IPS DF 4.7 (cell line): Measurements from ENCODE around the gene OR5H14.
A peak's percentile ranks its signal among the peaks of the same experiment; 100 is the strongest.
"Not testable (repeated sequence)": the region's sequence is repeated elsewhere in the genome, so short reads cannot be mapped to it uniquely, and the experiment has no call there.

Experiments
- DNase-seq: peaks from one replicate; pipeline ENCODE4 v3.0.0-alpha.2; 2013; ENCODE audit warnings: low spot score; ENCODE audit errors: extremely low read depth

The OR5H14 gene

DNA sequence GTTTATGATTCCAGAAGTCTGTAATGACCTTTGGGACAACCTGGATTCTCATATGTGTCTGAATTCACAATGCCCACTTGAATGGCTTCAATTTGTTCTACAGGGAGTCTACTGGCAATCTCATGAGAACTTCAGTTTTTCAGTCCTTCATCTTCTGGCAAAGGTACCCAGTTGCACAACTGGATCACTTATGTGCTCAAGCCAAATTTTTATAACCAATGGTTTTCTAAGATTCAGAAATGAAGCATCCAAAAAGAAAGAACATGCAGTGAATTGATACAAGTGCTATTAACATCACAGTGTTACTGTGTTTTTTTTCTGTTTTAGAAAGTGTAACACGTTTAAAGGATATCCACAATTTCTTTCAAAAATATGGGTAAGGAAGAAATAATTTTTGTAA lies at the start of gene OR5H14:
Gene OR5H14, plus strand, starts transcription at position 301 of the 400 bp plus-strand sequence. CDS start 1,907 bp downstream, outside the sequence.
- DNase-seq: no peak

DNA sequence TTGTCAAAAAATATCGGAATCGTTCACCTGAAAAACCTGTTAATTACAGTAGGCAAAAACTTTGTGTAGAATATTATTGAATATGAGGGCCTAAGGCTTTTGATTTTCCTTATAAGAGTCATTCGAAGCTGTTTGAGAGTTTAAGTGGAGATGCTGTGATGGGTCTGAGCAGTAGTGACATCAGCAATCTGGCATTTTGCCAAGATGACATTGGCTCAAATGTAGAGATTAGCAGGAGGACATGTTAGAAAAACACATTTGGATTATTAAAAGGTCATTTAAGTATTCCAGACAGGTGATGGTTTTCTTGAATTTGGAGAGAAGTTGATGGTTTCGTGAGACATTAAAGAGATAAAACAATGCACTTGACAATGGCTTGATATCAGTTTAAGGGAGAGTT lies 47.4 kb upstream of the OR5H14 start:
- no peak for DNase-seq

DNA sequence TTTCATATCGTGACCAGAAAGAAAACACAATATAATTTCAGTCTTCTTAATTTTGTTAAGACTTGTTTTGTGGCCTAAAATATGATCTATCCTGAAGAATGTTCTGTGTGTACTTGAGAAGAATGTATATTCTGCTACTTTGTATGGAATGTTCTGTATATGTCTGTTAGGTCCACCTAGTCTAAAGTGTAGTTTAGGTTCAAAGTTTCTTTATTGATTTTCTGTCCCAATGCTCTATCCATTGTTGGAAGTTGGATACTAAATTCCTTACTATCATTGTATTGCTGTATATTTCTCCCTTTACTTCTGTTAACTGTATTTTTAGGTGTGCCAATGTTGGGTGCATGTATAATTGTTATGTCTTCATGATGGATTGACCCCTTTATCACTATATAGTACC lies 39.1 kb upstream of the OR5H14 start:
- DNase-seq: no peak

DNA sequence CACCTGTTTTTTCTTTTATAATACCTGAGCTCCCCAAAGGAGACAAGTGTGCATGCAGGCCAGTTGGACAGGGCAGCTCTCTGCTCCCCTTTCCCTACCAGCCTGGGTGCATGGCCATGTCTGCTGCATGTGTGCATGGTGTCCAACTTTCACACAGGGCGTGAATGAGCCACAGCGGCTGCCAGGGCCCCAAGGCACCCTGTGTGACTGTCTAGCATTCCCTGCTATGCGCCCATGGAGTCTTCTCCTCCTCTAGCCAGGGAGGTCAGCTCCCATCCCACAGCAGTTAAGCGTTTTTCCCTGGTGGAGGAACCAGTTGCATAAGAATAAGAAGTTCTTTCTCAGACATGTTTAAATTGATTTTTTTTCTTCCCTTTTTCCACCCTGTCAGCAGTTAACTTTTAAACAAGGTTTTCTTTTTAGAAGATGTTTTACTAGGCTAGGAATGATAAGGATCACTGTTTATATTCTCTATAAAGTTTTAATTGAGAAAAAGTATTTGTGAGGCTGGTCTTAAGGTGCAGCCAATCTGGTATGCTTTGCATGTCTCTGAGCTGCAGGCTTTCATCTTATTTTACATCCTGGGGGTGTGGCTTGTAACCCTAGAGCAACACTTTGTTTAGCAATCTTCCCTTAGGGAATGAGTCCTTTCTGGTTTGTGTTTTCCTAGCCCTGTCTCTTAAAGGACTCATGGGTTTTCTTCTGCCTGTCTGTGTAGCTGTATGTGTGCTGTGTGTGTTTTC lies 37.3 kb upstream of the OR5H14 start:
- no peak for DNase-seq

DNA sequence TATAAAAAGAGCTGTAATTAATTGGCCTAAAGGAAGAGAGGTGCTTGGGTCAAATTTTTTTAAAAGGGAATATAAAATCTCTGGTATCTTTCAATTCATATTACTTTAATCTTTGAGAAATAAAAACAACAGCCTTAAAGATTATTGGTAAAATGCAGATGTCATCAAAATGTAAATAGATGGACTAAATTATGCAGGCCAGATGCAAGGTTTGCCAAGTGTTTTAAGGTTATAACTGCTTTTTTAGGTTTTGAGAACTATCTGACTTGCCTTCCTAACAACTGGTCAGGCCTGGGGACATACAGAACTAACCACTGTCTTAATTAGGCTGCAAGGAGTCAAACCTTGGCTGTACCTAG lies 36.8 kb upstream of the OR5H14 start:
- DNase-seq: no peak

DNA sequence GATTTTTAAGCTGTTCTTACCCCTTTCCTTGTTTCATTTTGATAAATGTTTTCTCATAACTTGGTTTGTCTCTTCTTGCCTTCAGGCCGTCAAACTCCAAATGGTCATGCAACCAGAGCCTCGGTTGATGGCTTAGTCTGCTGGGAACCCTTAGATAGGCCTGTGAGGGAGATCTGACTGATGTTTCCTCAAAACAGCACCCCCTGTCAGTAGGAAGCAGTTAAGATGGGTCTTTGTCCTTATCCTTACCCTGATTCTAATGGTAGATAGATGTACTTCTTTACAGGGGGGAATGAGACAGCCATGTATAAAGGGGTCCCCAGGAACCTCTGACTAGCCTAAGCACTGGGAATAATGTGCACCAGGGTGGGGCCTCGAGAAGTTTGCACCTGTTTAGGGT lies 33.0 kb upstream of the OR5H14 start:
- peak; percentile 11 for DNase-seq

DNA sequence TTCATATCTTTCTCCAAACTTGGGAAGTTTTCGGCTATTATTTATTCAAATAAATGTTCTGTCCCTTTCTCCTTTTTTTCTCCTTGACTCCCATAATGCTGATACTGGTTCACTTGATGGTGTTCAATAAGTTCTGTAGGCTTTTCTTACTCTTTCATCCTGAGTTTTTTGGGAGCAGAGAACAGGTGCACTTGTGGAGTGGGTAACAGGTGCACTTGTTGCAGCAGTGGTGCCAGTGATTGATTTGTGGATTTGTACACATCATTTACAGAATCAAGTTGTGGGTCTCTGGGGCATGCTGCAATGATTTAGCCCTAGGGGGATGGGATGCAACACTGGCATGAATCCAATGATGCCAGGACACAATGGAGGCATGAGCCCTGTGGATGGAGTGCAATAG lies 31.6 kb upstream of the OR5H14 start:
- no peak for DNase-seq

DNA sequence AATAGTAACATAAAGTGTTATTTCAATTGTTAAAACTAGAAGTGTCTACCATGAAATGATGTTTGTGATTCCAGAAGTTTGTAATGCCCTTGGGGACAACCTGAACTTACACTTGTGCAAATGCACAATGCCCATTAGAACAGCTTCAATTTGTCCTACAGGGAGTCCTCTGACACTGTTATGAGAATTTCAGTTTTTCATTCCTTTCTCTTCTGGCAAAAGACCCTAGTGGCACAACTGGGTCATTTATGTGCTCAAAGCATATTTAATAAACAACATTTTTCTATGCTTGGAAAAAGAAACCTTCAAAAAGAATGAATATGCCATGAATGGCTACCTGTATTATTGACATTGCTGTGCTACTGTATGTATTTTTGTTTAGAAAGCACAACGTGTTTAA lies 16.9 kb upstream of the OR5H14 start, which contains the start of gene OR5H1:
Gene OR5H1, plus strand, starts transcription at position 301 of the 400 bp plus-strand sequence. CDS start 1,977 bp downstream, outside the sequence.
- no peak for DNase-seq

DNA sequence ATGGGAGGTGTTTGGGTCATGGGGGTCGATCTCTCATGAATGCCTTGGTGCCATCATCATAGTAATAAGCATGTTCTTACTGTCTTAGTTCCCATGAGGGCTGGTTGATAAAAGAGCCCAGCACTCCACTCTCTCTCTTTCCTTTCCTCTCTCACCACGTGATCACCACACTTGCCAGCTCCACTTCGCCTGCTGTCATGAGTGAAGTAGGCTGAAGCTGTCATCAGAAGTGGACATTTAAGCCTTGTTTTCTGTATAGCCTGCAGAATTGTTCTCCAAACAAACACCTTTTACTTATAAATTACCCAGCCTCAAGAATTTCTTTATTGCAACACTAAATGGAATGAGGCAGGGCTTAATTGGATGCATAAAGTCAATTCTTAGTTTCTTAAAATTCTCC lies 10.6 kb upstream of the OR5H14 start:
- no peak for DNase-seq

DNA sequence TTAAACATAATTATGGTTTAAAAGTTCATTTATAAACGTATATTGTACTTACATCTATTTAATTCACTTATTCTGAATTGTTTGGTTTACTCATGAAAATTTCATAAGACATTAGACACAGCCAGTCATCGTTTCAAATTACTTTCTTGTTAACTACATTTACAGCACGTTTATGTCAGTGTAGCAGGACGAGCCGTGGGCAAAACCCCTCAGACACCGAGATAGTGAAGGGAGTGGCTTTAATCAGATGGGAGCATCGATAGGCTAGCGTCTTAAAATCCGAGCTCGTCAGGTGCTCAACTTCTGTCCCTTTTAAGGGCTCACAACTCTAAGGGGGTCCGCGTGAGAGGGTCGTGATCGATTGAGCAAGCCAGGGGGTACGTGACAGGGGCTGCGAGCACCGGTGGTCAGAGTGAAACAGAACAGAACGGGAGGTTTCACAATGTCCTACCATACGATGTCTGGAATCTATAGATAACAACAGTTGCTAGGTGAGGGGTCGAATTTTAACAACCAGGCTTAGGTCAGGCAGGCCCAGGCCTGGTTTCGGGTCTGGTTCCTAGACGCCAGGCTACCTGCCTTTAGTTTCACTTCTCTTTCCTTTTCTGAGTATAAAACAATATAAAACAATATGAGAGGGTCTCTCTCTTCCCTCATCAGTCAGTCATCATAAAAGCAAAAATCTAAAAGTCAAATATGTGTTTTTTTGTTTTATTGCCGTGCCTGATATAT lies 9.3 kb upstream of the OR5H14 start:
- DNase-seq: not testable (repeated sequence)

DNA sequence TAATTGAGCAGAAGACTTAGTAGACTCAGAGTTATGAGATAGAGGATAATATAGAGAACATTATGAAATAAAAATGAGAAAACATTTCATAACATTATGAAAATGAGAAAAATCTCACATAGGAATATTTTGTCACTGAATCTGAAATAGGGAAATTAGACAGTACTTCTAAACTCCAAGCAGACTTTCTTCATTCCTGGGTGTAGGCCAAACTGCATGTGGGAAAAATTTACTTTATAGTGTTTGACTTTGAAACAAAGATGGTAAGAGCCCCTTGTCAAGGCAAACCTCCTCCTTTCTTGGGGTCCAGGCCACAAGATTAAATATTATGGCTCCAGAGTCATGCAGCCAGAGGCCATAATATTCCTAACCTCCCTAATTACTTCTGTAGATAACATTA lies 6.7 kb upstream of the OR5H14 start:
- DNase-seq: no peak

DNA sequence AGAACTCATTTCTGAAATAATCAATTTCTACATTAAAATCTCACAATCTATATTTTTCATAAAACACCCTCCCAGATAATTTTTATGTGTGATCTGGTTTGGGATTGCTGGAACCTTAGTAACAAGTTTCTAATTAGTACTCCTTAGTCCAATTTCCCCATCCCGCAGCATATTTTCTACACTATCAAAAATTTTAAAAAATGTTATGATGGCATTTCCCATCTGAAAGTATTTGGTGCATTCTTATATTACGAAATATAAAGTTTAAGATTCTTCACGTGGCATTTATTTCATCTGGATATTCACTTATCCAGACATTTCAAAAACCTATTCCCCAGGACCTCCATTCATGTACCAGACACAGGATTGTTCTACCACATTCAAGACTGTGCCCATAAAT lies 1.5 kb downstream of the OR5H14 start:
- no peak for DNase-seq

DNA sequence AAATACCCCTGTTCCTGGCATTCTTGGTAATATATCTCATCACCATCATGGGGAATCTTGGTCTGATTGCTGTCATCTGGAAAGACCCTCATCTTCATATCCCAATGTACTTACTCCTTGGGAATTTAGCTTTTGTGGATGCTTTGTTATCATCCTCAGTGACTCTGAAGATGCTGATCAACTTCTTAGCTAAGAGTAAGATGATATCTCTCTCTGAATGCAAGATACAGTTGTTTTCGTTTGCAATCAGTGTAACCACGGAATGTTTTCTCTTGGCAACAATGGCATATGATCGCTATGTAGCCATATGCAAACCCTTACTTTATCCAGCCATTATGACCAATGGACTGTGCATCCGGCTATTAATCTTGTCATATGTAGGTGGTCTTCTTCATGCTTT lies 2.2 kb downstream of the OR5H14 start:
- not testable (repeated sequence) for DNase-seq

DNA sequence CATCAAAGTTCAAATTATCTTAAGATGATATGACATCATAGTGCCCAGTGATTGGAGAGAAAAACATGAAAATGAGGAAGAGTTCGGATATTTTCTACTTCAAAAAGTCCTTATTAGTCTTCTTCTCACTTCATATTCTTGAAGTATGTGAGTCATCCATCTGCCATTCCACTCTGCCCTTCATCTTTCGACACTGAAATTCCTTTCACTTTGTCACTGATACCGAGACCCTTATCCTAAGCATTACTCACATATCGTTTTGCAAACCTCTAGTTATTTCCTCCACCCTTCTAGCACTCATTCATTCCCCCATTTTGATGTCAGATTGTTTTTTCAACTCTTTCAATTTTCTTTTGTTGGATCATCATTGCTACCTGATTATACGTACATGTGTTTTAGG lies 4.0 kb downstream of the OR5H14 start:
- no peak for DNase-seq

DNA sequence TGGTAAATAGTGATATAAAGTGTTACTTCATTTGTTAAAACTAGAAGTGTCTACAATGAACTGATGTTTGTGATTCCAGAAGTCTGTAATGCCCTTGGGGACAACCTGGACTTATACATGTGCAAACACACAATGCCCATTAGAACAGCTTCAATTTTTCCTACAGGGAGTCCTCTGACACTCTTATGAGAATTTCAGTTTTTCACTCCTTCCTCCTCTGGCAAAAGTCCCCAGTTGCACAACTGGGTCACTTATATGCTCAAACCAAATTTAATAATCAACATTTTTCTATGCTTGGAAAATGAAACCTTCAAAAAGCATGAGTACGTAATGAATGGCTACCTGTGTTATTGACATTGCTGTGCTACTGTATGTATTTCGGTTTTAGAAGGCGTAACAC lies 19.1 kb downstream of the OR5H14 start, which contains the start of gene OR5H15:
Gene OR5H15, plus strand, starts transcription at position 301 of the 400 bp plus-strand sequence. CDS start 2,004 bp downstream, outside the sequence.
- DNase-seq: no peak

DNA sequence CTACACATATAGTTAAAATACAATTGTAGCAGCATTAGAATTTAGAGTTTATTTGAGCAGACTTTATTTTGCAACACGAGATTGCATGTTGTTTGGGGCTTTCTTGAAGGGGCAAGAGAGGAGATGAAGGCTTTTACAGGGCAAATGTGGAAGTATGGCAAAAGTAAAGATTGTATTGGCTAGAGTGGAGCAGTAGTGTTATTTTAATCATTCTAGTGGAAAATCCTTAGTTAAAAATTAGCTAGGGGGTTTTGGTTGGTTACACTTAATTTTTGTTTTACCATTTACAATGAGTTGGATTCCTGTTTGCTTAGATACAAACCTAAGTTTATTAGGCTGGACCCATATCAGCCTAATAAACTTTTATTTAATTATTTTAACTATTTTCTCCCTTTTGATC lies 23.8 kb downstream of the OR5H14 start:
- DNase-seq: no peak

DNA sequence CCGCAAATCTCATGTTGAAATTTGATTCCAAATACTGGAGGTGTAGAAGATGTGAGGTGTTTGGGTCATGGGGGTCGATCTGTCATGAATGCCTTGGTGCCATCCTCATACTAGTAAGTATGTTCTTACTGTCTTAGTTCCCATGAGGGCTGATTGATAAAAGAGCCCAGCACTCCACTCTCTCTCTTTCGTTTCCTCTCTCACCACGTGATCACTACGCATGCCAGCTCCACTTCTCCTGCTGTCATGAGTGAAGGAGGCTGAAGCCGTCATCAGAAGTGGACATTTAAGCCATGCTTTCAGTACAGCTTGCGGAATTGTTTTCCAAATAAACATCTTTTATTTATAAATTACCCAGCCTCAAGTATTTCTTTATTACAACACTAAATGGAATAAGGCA lies 25.3 kb downstream of the OR5H14 start:
- no peak for DNase-seq

DNA sequence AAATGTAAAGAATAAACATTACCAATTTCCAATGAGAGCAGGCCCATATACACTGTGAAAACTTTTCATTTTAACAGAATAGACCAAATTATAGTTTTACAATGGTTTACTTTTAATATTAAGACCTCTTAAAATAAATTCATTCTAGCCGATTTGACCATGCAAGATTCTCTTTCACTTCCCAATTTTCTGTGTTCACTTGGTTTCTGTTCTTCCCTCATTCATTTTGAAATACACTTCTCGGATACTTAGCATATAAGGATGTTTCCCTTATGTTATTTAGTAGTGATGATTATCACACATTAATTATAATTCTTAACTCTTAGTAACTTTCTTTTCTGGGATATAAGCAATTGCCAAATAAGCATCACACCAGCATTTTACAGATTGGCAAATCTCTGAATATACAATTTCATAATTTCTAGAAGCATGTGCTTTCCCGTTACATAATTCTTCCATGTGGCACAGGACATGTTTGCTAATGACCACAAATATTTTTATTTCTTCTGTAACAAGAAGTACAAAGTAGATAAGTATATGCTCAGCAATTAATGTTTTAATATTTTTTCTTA lies 33.1 kb downstream of the OR5H14 start:
- DNase-seq: no peak

DNA sequence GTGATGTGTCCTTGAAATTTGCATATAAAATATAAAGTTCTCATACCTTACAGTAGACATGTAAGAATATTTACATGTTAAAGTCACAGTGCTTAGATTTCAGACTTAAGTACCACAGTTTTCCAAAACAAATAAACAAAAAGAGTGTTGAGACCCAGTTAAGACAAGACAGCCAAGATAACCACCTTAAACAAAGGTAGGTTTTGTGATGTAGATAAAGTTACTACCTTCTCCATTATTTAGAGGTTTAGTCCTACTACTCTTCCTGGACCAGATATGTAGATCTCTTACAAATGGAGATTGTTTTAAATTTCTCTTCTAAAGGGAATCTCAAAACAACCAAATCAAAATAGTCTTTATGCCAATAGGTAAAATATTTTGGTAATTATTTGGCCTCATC lies 34.9 kb downstream of the OR5H14 start:
- DNase-seq: no peak

DNA sequence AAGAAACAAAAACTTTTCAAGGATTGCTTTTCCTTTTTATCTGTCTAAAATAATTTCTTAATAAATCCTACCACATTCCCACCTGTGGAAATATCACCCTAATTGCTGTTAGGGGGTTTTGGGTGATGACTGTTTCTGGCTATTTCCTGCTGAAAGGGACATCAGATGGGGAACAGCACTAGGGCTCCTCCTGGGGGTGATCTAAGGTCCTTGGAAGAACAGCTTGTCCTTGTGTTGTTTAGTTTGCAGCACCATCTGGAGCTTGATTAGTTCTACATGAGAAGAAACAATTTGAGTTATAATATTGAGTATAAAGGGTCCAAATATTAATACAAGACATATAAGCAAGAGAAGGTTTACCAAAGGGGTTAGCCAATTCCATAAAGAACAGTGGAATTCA lies 37.9 kb downstream of the OR5H14 start:
- DNase-seq: no peak

DNA sequence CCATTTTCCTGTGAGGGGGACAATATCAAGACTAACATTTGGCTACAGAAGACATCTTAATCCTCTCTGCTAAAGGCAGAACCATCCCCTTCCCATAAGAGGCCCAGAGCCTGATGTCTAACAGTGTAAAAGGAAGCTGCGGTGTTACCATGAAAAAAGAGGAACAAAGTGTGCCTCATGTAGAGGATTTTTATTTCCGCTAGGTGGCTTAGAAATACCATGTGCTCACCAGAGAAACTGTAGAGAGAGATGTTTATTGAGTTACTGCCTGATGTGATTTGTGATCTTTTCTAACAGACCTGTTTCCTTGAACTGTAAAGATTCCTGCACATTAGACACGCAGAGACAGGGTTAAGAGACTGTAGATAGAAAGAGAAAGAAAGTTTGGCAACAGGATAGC lies 41.3 kb downstream of the OR5H14 start:
- no peak for DNase-seq

DNA sequence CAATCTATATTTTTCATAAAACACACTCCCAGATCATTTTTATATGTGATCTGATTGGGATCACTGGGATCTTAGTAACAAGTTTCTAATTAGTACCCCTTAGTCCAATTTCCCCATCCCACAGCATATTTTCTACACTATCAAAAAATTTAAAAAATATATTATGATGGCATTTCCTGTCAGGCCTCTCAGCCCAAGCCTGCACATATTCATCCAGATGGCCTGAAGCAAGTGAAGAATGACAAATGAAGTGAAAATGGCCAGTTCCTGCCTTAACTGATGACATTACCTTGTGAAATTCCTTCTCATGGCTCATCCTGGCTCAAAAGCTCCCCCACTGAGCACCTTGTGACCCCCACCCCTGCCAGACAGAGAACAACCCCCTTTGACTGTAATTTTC lies 43.6 kb downstream of the OR5H14 start:
- DNase-seq: not testable (repeated sequence)
